ENCODE data around the gene SPSB1.

The SPSB1 gene

GRCh38 chr1:9374748-9375341, 82.2 kb downstream of the SPSB1 start:
- no peak for TF ChIP-seq CTCF (IDR thresholded peaks at IDR 0.05; ENCODE audit: control insufficient read depth, insufficient read depth, low read depth, low read length, missing control alignments)
- DNase-seq (ENCODE audit: low read depth): no peak
- H3K4me3 ChIP-seq (ENCODE audit: control insufficient read depth, low read depth, low read length): no peak overlapping the region

GRCh38 chr1:9375912-9376311, 83.2 kb downstream of the SPSB1 start:
- no peak overlapping the region for H3K4me3 ChIP-seq (ENCODE audit: control insufficient read depth, low read depth, low read length)
- no peak for DNase-seq (ENCODE audit: low read depth)
- no peak for TF ChIP-seq CTCF (IDR thresholded peaks at IDR 0.05; ENCODE audit: control insufficient read depth, insufficient read depth, low read depth, low read length, missing control alignments)

GRCh38 chr1:9376430-9376829, 83.7 kb downstream of the SPSB1 start:
- no peak overlapping the region for H3K4me3 ChIP-seq (ENCODE audit: control insufficient read depth, low read depth, low read length)
- no peak for DNase-seq (ENCODE audit: low read depth)
- TF ChIP-seq CTCF (IDR thresholded peaks at IDR 0.05; ENCODE audit: control insufficient read depth, insufficient read depth, low read depth, low read length, missing control alignments): no peak

GRCh38 chr1:9376886-9377333, 84.2 kb downstream of the SPSB1 start:
- peak; percentile 3 for DNase-seq (ENCODE audit: low read depth)

GRCh38 chr1:9378801-9379200, 86.1 kb downstream of the SPSB1 start:
- TF ChIP-seq CTCF (IDR thresholded peaks at IDR 0.05; ENCODE audit: control insufficient read depth, insufficient read depth, low read depth, low read length, missing control alignments): no peak
- no peak for DNase-seq (ENCODE audit: low read depth)
- H3K4me3 ChIP-seq (ENCODE audit: control insufficient read depth, low read depth, low read length): no peak overlapping the region

More at GRCh38 chr1:9376886-9377333, 84.2 kb downstream of the SPSB1 start:
- no peak for TF ChIP-seq CTCF (IDR thresholded peaks at IDR 0.05; ENCODE audit: control insufficient read depth, insufficient read depth, low read depth, low read length, missing control alignments)
- H3K4me3 ChIP-seq (ENCODE audit: control insufficient read depth, low read depth, low read length): no peak overlapping the region

GRCh38 chr1:9380711-9381110, 88.0 kb downstream of the SPSB1 start:
- H3K4me3 ChIP-seq (ENCODE audit: control insufficient read depth, low read depth, low read length): no peak overlapping the region
- TF ChIP-seq CTCF (IDR thresholded peaks at IDR 0.05; ENCODE audit: control insufficient read depth, insufficient read depth, low read depth, low read length, missing control alignments): no peak
- no peak for DNase-seq (ENCODE audit: low read depth)

Data from AG09309 (cell line).